HEK293 (cell line): Measurements from ENCODE around the gene BTBD10.

ENCODE experiments used
- CTCF ChIA-PET: fragments of 350-600 bp; formaldehyde crosslinking; extraction: SDS; loops from one replicate; lab custom pipeline; 2021; ENCODE audit warnings: antibody characterized with exemption; lab: Yijun Ruan, JAX
- POLR2A ChIA-PET: fragments of 300-600 bp; formaldehyde crosslinking; extraction: SDS; loops from one replicate; lab custom pipeline; 2020; ENCODE audit warnings: antibody characterized with exemption, inconsistent platforms; lab: Yijun Ruan, JAX
- H3K27ac ChIP-seq: fragments of 200-500 bp; sonication (Bioruptor generic); 2 replicates; pipeline ENCODE4 v1.5.1; 2014; ENCODE audit warnings: low read depth, low read length, control low read depth, inconsistent platforms; ENCODE audit errors: extremely low read depth
- H3K36me3 ChIP-seq, 2 experiments: fragments of 200-500 bp in 1 of 2; sonication (Bioruptor generic) in 1 of 2; 1 replicate in 1 of 2; 2 replicates in 1 of 2; pipeline ENCODE4 v1.5.1; 2014 to 2017; ENCODE audit warnings: inconsistent platforms in 2 of 2, low read length in 2 of 2; ENCODE audit not compliant: control insufficient read depth in 2 of 2, insufficient read depth in 1 of 2
- H3K4me1 ChIP-seq: fragments of 200-500 bp; sonication (Bioruptor generic); 2 replicates; pipeline ENCODE4 v1.5.1; 2014; ENCODE audit warnings: mild to moderate bottlenecking, low read length, inconsistent platforms; ENCODE audit not compliant: control insufficient read depth, insufficient read depth
- H3K4me3 ChIP-seq: 2 replicates; pipeline ENCODE4 v1.5.1; 2011; ENCODE audit warnings: low read depth, mild to moderate bottlenecking, control low read depth, low read length, moderate library complexity
- H3K9me3 ChIP-seq: fragments of 200-500 bp; sonication (Bioruptor generic); 2 replicates; pipeline ENCODE4 v1.5.1; 2014; ENCODE audit warnings: low read depth, low read length, inconsistent platforms; ENCODE audit not compliant: control insufficient read depth, insufficient read depth
- INSM2 ChIP-seq: fragments of 450-650 bp; formaldehyde crosslinking; IDR thresholded peaks from 2 replicates; pipeline ENCODE4 v1.5.1; 2016; ENCODE audit warnings: missing biosample characterization, missing genetic modification characterization
- SCRT2 ChIP-seq: fragments of 450-650 bp; formaldehyde crosslinking; IDR thresholded peaks from 2 replicates; pipeline ENCODE4 v1.5.1; 2016; ENCODE audit warnings: missing biosample characterization, missing genetic modification characterization
- TRIM28 ChIP-seq: IDR thresholded peaks from 2 replicates; pipeline ENCODE4 v1.6.1; 2011; ENCODE audit warnings: low read length, control low read depth, borderline replicate concordance
- WT1 ChIP-seq: fragments of 450-650 bp; formaldehyde crosslinking; IDR thresholded peaks from 2 replicates; pipeline ENCODE4 v1.5.1; 2016; ENCODE audit warnings: missing biosample characterization, missing genetic modification characterization
- ZBTB1 ChIP-seq: fragments of 450-650 bp; formaldehyde crosslinking; IDR thresholded peaks from 2 replicates; pipeline ENCODE4 v1.5.1; 2016; ENCODE audit warnings: missing biosample characterization, missing genetic modification characterization
- ZBTB26 ChIP-seq: fragments of 450-650 bp; formaldehyde crosslinking; optimal IDR thresholded peaks from 2 replicates; pipeline ENCODE3; 2016; ENCODE audit warnings: missing biosample characterization, mild to moderate bottlenecking, missing genetic modification characterization
- ZNF112 ChIP-seq: fragments of 450-650 bp; formaldehyde crosslinking; IDR thresholded peaks from 2 replicates; pipeline ENCODE4 v1.5.0; 2017; ENCODE audit warnings: missing biosample characterization, missing genetic modification characterization
- ZNF114 ChIP-seq: fragments of 450-650 bp; formaldehyde crosslinking; IDR thresholded peaks from 2 replicates; pipeline ENCODE4 v1.5.0; 2017; ENCODE audit warnings: missing biosample characterization, missing genetic modification characterization
- ZNF121 ChIP-seq: fragments of 450-650 bp; formaldehyde crosslinking; IDR thresholded peaks from 2 replicates; pipeline ENCODE4 v1.5.1; 2016; ENCODE audit warnings: missing biosample characterization, missing genetic modification characterization
- ZNF138 ChIP-seq: fragments of 450-650 bp; formaldehyde crosslinking; IDR thresholded peaks from 2 replicates; pipeline ENCODE4 v1.5.1; 2016; ENCODE audit warnings: missing biosample characterization, missing genetic modification characterization, borderline replicate concordance
- ZNF148 ChIP-seq: fragments of 450-650 bp; formaldehyde crosslinking; IDR thresholded peaks from 2 replicates; pipeline ENCODE4 v1.5.0; 2017; ENCODE audit warnings: missing biosample characterization, missing genetic modification characterization, borderline replicate concordance
- ZNF221 ChIP-seq: fragments of 450-650 bp; formaldehyde crosslinking; IDR thresholded peaks from 2 replicates; pipeline ENCODE4 v1.5.1; 2017; ENCODE audit warnings: missing biosample characterization, missing genetic modification characterization, borderline replicate concordance
- ZNF24 ChIP-seq: fragments of 450-650 bp; formaldehyde crosslinking; IDR thresholded peaks from 2 replicates; pipeline ENCODE4 v1.5.1; 2016; ENCODE audit warnings: missing biosample characterization, missing genetic modification characterization
- ZNF274 ChIP-seq, 2 experiments: fragments of 200-500 bp in 1 of 2; fragments of 450-650 bp in 1 of 2; sonication (Bioruptor generic) in 1 of 2; formaldehyde crosslinking in 1 of 2; IDR thresholded peaks; 2 replicates each; pipeline versions ENCODE4 v1.5.1 to v1.6.1; 2014 to 2016; ENCODE audit warnings: borderline replicate concordance in 1 of 2, inconsistent platforms in 1 of 2, low read length in 1 of 2, missing biosample characterization in 1 of 2, missing genetic modification characterization in 1 of 2
- ZNF366 ChIP-seq: fragments of 450-650 bp; formaldehyde crosslinking; conservative IDR thresholded peaks from 2 replicates; pipeline ENCODE4 v1.5.1; 2016; ENCODE audit warnings: missing biosample characterization, missing genetic modification characterization
- ZNF416 ChIP-seq: fragments of 450-650 bp; formaldehyde crosslinking; IDR thresholded peaks from 2 replicates; pipeline ENCODE4 v1.5.1; 2016; ENCODE audit warnings: missing biosample characterization, missing genetic modification characterization
- ZNF423 ChIP-seq: fragments of 450-650 bp; formaldehyde crosslinking; IDR thresholded peaks from 2 replicates; pipeline ENCODE4 v1.5.1; 2016; ENCODE audit warnings: missing biosample characterization, missing genetic modification characterization
- ZNF521 ChIP-seq: fragments of 450-650 bp; formaldehyde crosslinking; IDR thresholded peaks from 2 replicates; pipeline ENCODE4 v1.5.1; 2017; ENCODE audit warnings: missing biosample characterization, mild to moderate bottlenecking, missing genetic modification characterization
- ZNF660 ChIP-seq: fragments of 450-650 bp; IDR thresholded peaks from 2 replicates; pipeline ENCODE4 v1.5.1; 2018; ENCODE audit warnings: missing biosample characterization, mild to moderate bottlenecking, missing genetic modification characterization
- ZNF76 ChIP-seq: fragments of 450-650 bp; formaldehyde crosslinking; IDR thresholded peaks from 2 replicates; pipeline ENCODE4; 2016; ENCODE audit warnings: low read depth, missing biosample characterization, missing genetic modification characterization, borderline replicate concordance
- ZNF768 ChIP-seq: fragments of 450-650 bp; formaldehyde crosslinking; IDR thresholded peaks from 2 replicates; pipeline ENCODE4 v1.5.1; 2018; ENCODE audit warnings: missing biosample characterization, mild to moderate bottlenecking, missing genetic modification characterization
- ZNF777 ChIP-seq: fragments of 450-650 bp; formaldehyde crosslinking; IDR thresholded peaks from 2 replicates; pipeline ENCODE4 v1.5.1; 2017; ENCODE audit warnings: missing biosample characterization, missing genetic modification characterization, borderline replicate concordance
- ZNF791 ChIP-seq: fragments of 450-650 bp; formaldehyde crosslinking; IDR thresholded peaks from 2 replicates; pipeline ENCODE4 v1.5.1; 2016; ENCODE audit warnings: missing biosample characterization, missing genetic modification characterization

BTBD10 gene

GRCh38 chr11:13487661-13488030 lies 24.6 kb upstream of the BTBD10 start:
- Histone ChIP-seq H3K9me3 (no peaks in the 10 kb centered on the region), H3K4me3 (no peak overlapping the region), H3K36me3 (no peaks in the 10 kb centered on the region), H3K27ac (no peak overlapping the region)
- POLR2A ChIA-PET, result no interaction called here
- CTCF ChIA-PET, result interaction anchor here (0.5 to 2.2 kb wide), 8 partner anchors 8 to 392 kb away, joined by 3 to 12 read pairs (median 5); partner anchors contain the start of gene PTH
- TF ChIP-seq ZNF423 (no peak), SCRT2 (peak; percentile 54)
- TF ChIP-seq, all 188 proteins: peak for 1
- H3K4me1 ChIP-seq, result no peaks in the 10 kb centered on the region

GRCh38 chr11:13486926-13487660 lies 24.1 kb upstream of the BTBD10 start:
- TF ChIP-seq ZNF423, result no peak
- TF ChIP-seq ZNF791 (tag by site-specific recombination), result no peak
- no peak for TF ChIP-seq ZNF114 (tag by site-specific recombination)
- TF ChIP-seq ZNF521 (tag by site-specific recombination), result no peak
- TF ChIP-seq ZNF121 (tag by site-specific recombination), result no peak
- no peak for TF ChIP-seq INSM2 (tag by site-specific recombination)
- TF ChIP-seq ZNF221, result no peak
- TF ChIP-seq ZBTB26 (tag by site-specific recombination), result no peak
- no peak for TF ChIP-seq ZNF138
- TF ChIP-seq ZNF416, result no peak
- TF ChIP-seq ZNF76, result no peak
- no peak overlapping the region for H3K4me3 ChIP-seq
- ChIA-PET POLR2A (no interaction called here), CTCF (interaction anchor here (0.5 to 2.2 kb wide), 9 partner anchors 9 to 393 kb away, joined by 3 to 12 read pairs (median 5); partner anchors contain the start of gene PTH)
- no peak overlapping the region for H3K27ac ChIP-seq
- no peaks in the 10 kb centered on the region for H3K36me3 ChIP-seq
- H3K9me3 ChIP-seq, result no peaks in the 10 kb centered on the region
- H3K4me1 ChIP-seq, result no peaks in the 10 kb centered on the region

GRCh38 chr11:13480198-13480597 lies 17.2 kb upstream of the BTBD10 start:
- TF ChIP-seq ZNF274 (IDR thresholded peaks at IDR 0.05; ENCODE audit: low read length) (no peak), ZNF274 (tag by site-specific recombination; IDR thresholded peaks at IDR 0.05; ENCODE audit: borderline replicate concordance) (no peak), TRIM28 (0 out of 2 replicates have a peak, but pooled peaks have one; percentile 22)
- ChIA-PET CTCF (no interaction called here), POLR2A (interaction anchor here (1.4 kb wide), 1 partner anchor 17 kb away, joined by 4 read pairs; the partner anchor contains the start of gene BTBD10)
- Histone ChIP-seq H3K4me3 (no peak overlapping the region), H3K27ac (no peak overlapping the region), H3K36me3 (no peaks in the 10 kb centered on the region), H3K4me1 (no peaks in the 10 kb centered on the region), H3K9me3 (no peaks in the 10 kb centered on the region)

GRCh38 chr11:13479688-13480087 lies 16.7 kb upstream of the BTBD10 start:
- CTCF ChIA-PET, result no interaction called here
- H3K4me1 ChIP-seq, result no peaks in the 10 kb centered on the region
- H3K27ac ChIP-seq, result no peak overlapping the region
- POLR2A ChIA-PET, result interaction anchor here (1.4 kb wide), 1 partner anchor 17 kb away, joined by 4 read pairs; the partner anchor contains the start of gene BTBD10
- H3K36me3 ChIP-seq, result no peaks in the 10 kb centered on the region
- H3K9me3 ChIP-seq, result no peaks in the 10 kb centered on the region
- no peak overlapping the region for H3K4me3 ChIP-seq
- TF ChIP-seq WT1 (tag by site-specific recombination), result no peak
- TF ChIP-seq ZNF660 (tag by site-specific recombination), result no peak
- TF ChIP-seq ZNF24 (tag by site-specific recombination), result no peak
- no peak for TF ChIP-seq ZBTB1
- no peak for TF ChIP-seq ZNF768 (tag by site-specific recombination)
- TF ChIP-seq ZNF777 (tag by site-specific recombination), result no peak
- TF ChIP-seq ZNF112, result no peak
- TF ChIP-seq ZNF148 (tag by site-specific recombination), result no peak
- no peak for TF ChIP-seq ZNF366 (tag by site-specific recombination)
